Mucosa of descending colon (tissue), 3 donors: ENCODE data around the gene USP12. TPM values are rescaled to one million over a fixed set of nuclear protein-coding genes. Genes with fewer than 3 reads are reported as not detected.

Experiments
- ATAC-seq: fragments of 200-7000 bp; cut with Tn5 transposase; one replicate; pipeline ENCODE4 v1.9.1; 2020; ENCODE audit warnings: mild to moderate bottlenecking, moderate library complexity
- DNase-seq, 3 donors: peaks; one replicate each; pipeline ENCODE4 v3.0.0-alpha.2; 2020
- H3K36me3 ChIP-seq: fragments of 200-600 bp; one replicate; pipeline ENCODE4 v1.8.0; 2021; ENCODE audit warnings: low read depth, mild to moderate bottlenecking
- H3K4me1 ChIP-seq: fragments of 200-600 bp; one replicate; pipeline ENCODE4 v1.8.0; 2021; ENCODE audit warnings: low read depth, mild to moderate bottlenecking
- H3K4me3 ChIP-seq: fragments of 200-600 bp; one replicate; pipeline ENCODE4 v1.8.0; 2021; ENCODE audit warnings: mild to moderate bottlenecking
- H3K9me3 ChIP-seq: fragments of 200-600 bp; one replicate; pipeline ENCODE4 v1.8.0; 2021; ENCODE audit warnings: mild to moderate bottlenecking
- CTCF ChIP-seq: fragments of 200-600 bp; IDR thresholded peaks from one replicate; pipeline ENCODE4 v1.8.0; 2022; ENCODE audit warnings: antibody characterized with exemption, mild to moderate bottlenecking
- intact Hi-C, 2 donors: fragments of 100-400 bp; cut with DNase I in 1 of 2; cut with micrococcal nuclease in 1 of 2; formaldehyde crosslinking; loops; one replicate each; pipeline versions ENCODE4 v1.11.0 to v1.11.1; 2022; cut with DNase I, micrococcal nuclease
- total RNA-seq, 3 donors: library from RNA; stranded (reverse); fragmentation: NEBNext Ultra II Directional in 2 of 3; extraction: Animal tissue kit (Norgen Biotek cat#: 25700) in 2 of 3; gene quantifications; one replicate each; pipeline versions ENCODE4 v1.2.1 to v1.2.4, GENCODE V29; 2021 to 2023
- donor health status: DM: no; HTN: no; CAD: no; lungs with moderate emphysema.
- donor health status: DM: no; HTN: no; CAD: no.
- donor health status: DM: no; HTN: yes; CAD: no.

Gene USP12
- total RNA-seq, 3 donors from 2014 or later, result 34.3 to 77.1 (median 45.0) TPM

- Histone ChIP-seq H3K36me3 (no peaks in the 10 kb centered on the region), H3K4me3 (no peak overlapping the region), H3K9me3 (no peaks in the 10 kb centered on the region), H3K4me1 (peaks cover 32% of the 10 kb centered on the region)
- intact Hi-C loops, result no loop called here
- no peak for DNase-seq
- no peak for ATAC-seq
- TF ChIP-seq CTCF, result no peak
Observed at GRCh38 chr13:27166313-27166712, 5.3 kb downstream of the USP12 start.

- no peak overlapping the region for H3K4me3 ChIP-seq
- no peaks in the 10 kb centered on the region for H3K36me3 ChIP-seq
- TF ChIP-seq CTCF, result no peak
- ATAC-seq (no peak), DNase-seq (no peak)
- peaks cover 3% of the 10 kb centered on the region for H3K4me1 ChIP-seq
- H3K9me3 ChIP-seq, result no peaks in the 10 kb centered on the region
- intact Hi-C loops, result no loop called here
Observed at GRCh38 chr13:27161980-27162379, 9.6 kb downstream of the USP12 start.

- no peak for TF ChIP-seq CTCF
- DNase-seq (no peak), ATAC-seq (no peak)
- Histone ChIP-seq H3K4me1 (peaks cover 3% of the 10 kb centered on the region), H3K9me3 (no peaks in the 10 kb centered on the region), H3K36me3 (no peaks in the 10 kb centered on the region), H3K4me3 (no peak overlapping the region)
- intact Hi-C loops, result no loop called here
Observed at GRCh38 chr13:27161423-27161822, 10.2 kb downstream of the USP12 start.

- ATAC-seq, result no peak
- intact Hi-C loops, result no loop called here
Observed at GRCh38 chr13:27160657-27161295, 10.8 kb downstream of the USP12 start.

GRCh38 chr13:27159806-27160563, 11.6 kb downstream of the USP12 start:
- Histone ChIP-seq H3K4me1 (peaks cover 3% of the 10 kb centered on the region), H3K4me3 (no peak overlapping the region), H3K36me3 (no peaks in the 10 kb centered on the region), H3K9me3 (no peaks in the 10 kb centered on the region)
- TF ChIP-seq CTCF, result no peak
- intact Hi-C loops, result no loop called here
- DNase-seq, result no peak
- no peak for ATAC-seq

More at GRCh38 chr13:27160657-27161295, 10.8 kb downstream of the USP12 start:
- Histone ChIP-seq H3K4me1 (peaks cover 3% of the 10 kb centered on the region), H3K36me3 (no peaks in the 10 kb centered on the region), H3K4me3 (no peak overlapping the region), H3K9me3 (no peaks in the 10 kb centered on the region)
- no peak for DNase-seq
- TF ChIP-seq CTCF, result no peak
